H1 (cell line): ENCODE measurements around the gene TIAM2. TPM values are rescaled to one million over a fixed set of nuclear protein-coding genes. Genes with fewer than 3 reads are reported as not detected.

Experiments used
- HDAC2 ChIP-seq, 2 experiments: fragments of 300-600 bp in 1 of 2; sonication (generic) in 1 of 2; IDR thresholded peaks; 2 replicates each; pipeline ENCODE4 v1.6.1; 2011 to 2012; ENCODE audit warnings: low read depth in 2 of 2, low read length in 2 of 2, mild to moderate bottlenecking in 2 of 2, moderate library complexity in 2 of 2, borderline replicate concordance in 1 of 2, inconsistent platforms in 1 of 2
- MAFK ChIP-seq: IDR thresholded peaks from 2 replicates; pipeline ENCODE4 v1.6.1; 2012; ENCODE audit warnings: low read depth, mild to moderate bottlenecking, improper control_type of control experiment, low read length
- POLR2AphosphoS5 ChIP-seq: IDR thresholded peaks from 2 replicates; pipeline ENCODE4 v1.6.1; 2011; ENCODE audit warnings: low read depth, low read length
- RFX5 ChIP-seq: IDR thresholded peaks from 2 replicates; pipeline ENCODE4 v1.6.1; 2011; ENCODE audit warnings: low read depth, low read length, improper control_type of control experiment, borderline replicate concordance
- SP1 ChIP-seq: IDR thresholded peaks from 2 replicates; pipeline ENCODE4 v1.6.1; 2011; ENCODE audit warnings: low read depth, low read length
- SP4 ChIP-seq: IDR thresholded peaks from 2 replicates; pipeline ENCODE4 v1.6.1; 2012; ENCODE audit warnings: low read length, inconsistent platforms
- TAF1 ChIP-seq: IDR thresholded peaks from 2 replicates; pipeline ENCODE4 v1.6.1; 2011; ENCODE audit warnings: mild to moderate bottlenecking, low read depth, low read length
- TBP ChIP-seq: IDR thresholded peaks from 2 replicates; pipeline ENCODE4 v1.6.1; 2011; ENCODE audit warnings: low read depth, low read length, improper control_type of control experiment
- TCF12 ChIP-seq: IDR thresholded peaks from 2 replicates; pipeline ENCODE4 v1.6.1; 2011; ENCODE audit warnings: low read depth, mild to moderate bottlenecking, low read length
- polyA plus RNA-seq, 7 experiments: library from polyadenylated mRNA; depleted of rRNA in 3 of 7; stranded (reverse) in 5 of 7; unstranded in 2 of 7; fragments of >200 nt in 5 of 7; fragments of 200-250 nt in 2 of 7; gene quantifications; 1 replicate in 5 of 7; 2 replicates in 1 of 7; 4 replicates in 1 of 7; pipeline versions ENCODE4 v1.2.1 to v1.2.3, GENCODE V29; 2011 to 2013; ENCODE audit warnings: missing spikeins in 2 of 7, mixed read lengths in 2 of 7
- total RNA-seq: library from RNA; stranded (reverse); fragmentation: NEBNext Ultra II Directional; extraction: Animal tissue kit (Norgen Biotek cat#: 25700); gene quantifications from 2 replicates; pipeline ENCODE4 v1.2.1, GENCODE V29; 2021
- TF ChIP-seq, protein P1 (sequence below): IDR thresholded peaks from 2 replicates; pipeline ENCODE4 v1.6.1; 2012; ENCODE audit warnings: low read length, inconsistent platforms

Gene TIAM2
- total and polyA plus RNA-seq, 2 of the 8 experiments (the other 6 are each of a cell fraction or from before 2014, with no cell fraction given) = 7.4 to 23.9 TPM

DNA sequence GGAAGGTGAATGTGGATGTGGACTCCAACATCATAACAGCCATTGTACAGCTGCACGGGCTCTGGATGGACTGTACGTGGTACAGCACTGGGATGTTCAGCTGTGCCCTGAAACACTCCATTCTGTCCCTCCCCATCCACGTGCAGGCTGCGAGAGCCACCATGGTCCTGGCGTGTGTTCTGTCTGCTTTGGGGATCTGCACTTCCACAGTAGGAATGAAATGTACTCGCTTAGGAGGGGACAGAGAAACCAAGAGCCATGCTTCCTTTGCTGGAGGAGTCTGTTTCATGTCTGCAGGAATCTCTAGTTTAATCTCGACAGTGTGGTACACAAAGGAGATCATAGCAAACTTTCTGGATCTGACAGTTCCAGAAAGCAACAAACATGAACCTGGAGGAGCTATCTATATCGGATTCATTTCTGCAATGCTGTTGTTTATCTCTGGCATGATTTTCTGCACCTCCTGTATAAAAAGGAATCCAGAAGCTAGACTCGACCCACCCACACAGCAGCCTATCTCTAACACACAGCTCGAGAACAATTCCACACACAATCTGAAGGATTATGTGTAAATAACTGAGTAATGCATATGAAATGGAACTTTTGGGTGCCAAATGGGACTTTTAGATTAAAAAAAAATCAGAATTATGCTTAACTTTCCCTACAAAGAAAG is 280.8 kb downstream of the TIAM2 start (continued):
- no peak for TF ChIP-seq HDAC2 (IDR thresholded peaks at IDR 0.05; ENCODE audit: borderline replicate concordance in 1 of 2, low read depth in 2 of 2, low read length in 2 of 2)
- no peak for TF ChIP-seq SP4
- no peak for TF ChIP-seq TCF12
- no peak for TF ChIP-seq POLR2AphosphoS5
- TF ChIP-seq RFX5 = no peak
- TF ChIP-seq MAFK = no peak
- no peak for TF ChIP-seq SP1
- TF ChIP-seq TBP = no peak
- no peak for TF ChIP-seq TAF1
- TF ChIP-seq, protein P1, sequence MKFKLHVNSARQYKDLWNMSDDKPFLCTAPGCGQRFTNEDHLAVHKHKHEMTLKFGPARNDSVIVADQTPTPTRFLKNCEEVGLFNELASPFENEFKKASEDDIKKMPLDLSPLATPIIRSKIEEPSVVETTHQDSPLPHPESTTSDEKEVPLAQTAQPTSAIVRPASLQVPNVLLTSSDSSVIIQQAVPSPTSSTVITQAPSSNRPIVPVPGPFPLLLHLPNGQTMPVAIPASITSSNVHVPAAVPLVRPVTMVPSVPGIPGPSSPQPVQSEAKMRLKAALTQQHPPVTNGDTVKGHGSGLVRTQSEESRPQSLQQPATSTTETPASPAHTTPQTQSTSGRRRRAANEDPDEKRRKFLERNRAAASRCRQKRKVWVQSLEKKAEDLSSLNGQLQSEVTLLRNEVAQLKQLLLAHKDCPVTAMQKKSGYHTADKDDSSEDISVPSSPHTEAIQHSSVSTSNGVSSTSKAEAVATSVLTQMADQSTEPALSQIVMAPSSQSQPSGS = no peak
